KMS-11 (cell line): ENCODE data around the gene TRIM9.

Source experiments
- H2AFZ ChIP-seq: fragments of 200-600 bp; sonication (generic); 2 replicates; pipeline ENCODE4 v1.6.1; 2016; ENCODE audit warnings: antibody characterized with exemption, mixed run types, low read depth
- H3K27ac ChIP-seq: fragments of 200-600 bp; sonication (generic); 2 replicates; pipeline ENCODE4 v1.6.1; 2016; ENCODE audit warnings: mild to moderate bottlenecking, mixed run types
- H3K27me3 ChIP-seq: fragments of 200-600 bp; sonication (generic); 2 replicates; pipeline ENCODE4 v1.6.1; 2017; ENCODE audit warnings: mild to moderate bottlenecking, low read depth, mixed run types, moderate library complexity; ENCODE audit not compliant: insufficient read depth
- H3K36me3 ChIP-seq: fragments of 200-600 bp; sonication (generic); 2 replicates; pipeline ENCODE4 v1.6.1; 2017; ENCODE audit warnings: mild to moderate bottlenecking, mixed run types; ENCODE audit not compliant: insufficient read depth
- H3K4me1 ChIP-seq: fragments of 200-600 bp; sonication (generic); 2 replicates; pipeline ENCODE4 v1.6.1; 2016; ENCODE audit warnings: mild to moderate bottlenecking, low read depth, mixed run types; ENCODE audit not compliant: poor library complexity, severe bottlenecking
- H3K4me2 ChIP-seq: fragments of 200-600 bp; sonication (generic); 2 replicates; pipeline ENCODE4 v1.7.0; 2016; ENCODE audit warnings: mild to moderate bottlenecking, mixed run types
- H3K4me3 ChIP-seq: fragments of 200-600 bp; sonication (generic); IDR thresholded peaks from 2 replicates; pipeline ENCODE4 v1.6.1; 2017; ENCODE audit warnings: low read depth, low read length, mixed read lengths; ENCODE audit not compliant: insufficient read depth
- H3K79me2 ChIP-seq: fragments of 200-600 bp; sonication (generic); 2 replicates; pipeline ENCODE4 v1.6.1; 2016; ENCODE audit warnings: low read depth, mixed run types; ENCODE audit not compliant: insufficient read depth
- H3K9ac ChIP-seq: fragments of 200-600 bp; sonication (generic); 2 replicates; pipeline ENCODE4 v1.6.1; 2016; ENCODE audit warnings: mild to moderate bottlenecking, mixed run types
- H4K20me1 ChIP-seq: fragments of 200-600 bp; sonication (generic); 2 replicates; pipeline ENCODE4 v1.6.1; 2016; ENCODE audit warnings: mild to moderate bottlenecking, mixed run types; ENCODE audit not compliant: insufficient read depth
- CTCF ChIP-seq: fragments of 200-600 bp; sonication (generic); conservative IDR thresholded peaks from 2 replicates; pipeline ENCODE4 v1.6.1; 2017; ENCODE audit warnings: low read depth, mild to moderate bottlenecking, antibody characterized with exemption, low read length, moderate library complexity, mixed read lengths

The TRIM9 gene

GRCh38 chr14:51080645-51081044 lies 14.3 kb downstream of the TRIM9 start:
- Histone ChIP-seq H3K27ac (no peak overlapping the region), H3K36me3 (no peaks in the 10 kb centered on the region), H3K79me2 (no peaks in the 10 kb centered on the region), H3K27me3 (no peaks in the 10 kb centered on the region), H3K4me2 (no peak overlapping the region), H3K9ac (no peak overlapping the region), H4K20me1 (no peaks in the 10 kb centered on the region), H3K4me3 (no peak overlapping the region), H2AFZ (no peak overlapping the region), H3K4me1 (no peaks in the 10 kb centered on the region)
- TF ChIP-seq CTCF: no peak

- no peaks in the 10 kb centered on the region for H4K20me1 ChIP-seq
- no peaks in the 10 kb centered on the region for H3K36me3 ChIP-seq
- no peak overlapping the region for H2AFZ ChIP-seq
- H3K27ac ChIP-seq: no peak overlapping the region
- H3K79me2 ChIP-seq: no peaks in the 10 kb centered on the region
- TF ChIP-seq CTCF: no peak
- H3K4me3 ChIP-seq: no peak overlapping the region
- H3K27me3 ChIP-seq: no peaks in the 10 kb centered on the region
- H3K4me2 ChIP-seq: no peak overlapping the region
- no peaks in the 10 kb centered on the region for H3K4me1 ChIP-seq
- H3K9ac ChIP-seq: no peak overlapping the region
Measured at GRCh38 chr14:51079489-51079888, 15.4 kb downstream of the TRIM9 start.

GRCh38 chr14:51079085-51079484 lies 15.8 kb downstream of the TRIM9 start:
- Histone ChIP-seq H3K4me2 (no peak overlapping the region), H3K27me3 (no peaks in the 10 kb centered on the region), H3K79me2 (no peaks in the 10 kb centered on the region), H3K9ac (no peak overlapping the region), H3K4me1 (no peaks in the 10 kb centered on the region), H3K36me3 (no peaks in the 10 kb centered on the region), H3K27ac (no peak overlapping the region), H4K20me1 (no peaks in the 10 kb centered on the region), H3K4me3 (no peak overlapping the region), H2AFZ (no peak overlapping the region)
- TF ChIP-seq CTCF: no peak

- Histone ChIP-seq H3K9ac (no peak overlapping the region), H3K36me3 (no peaks in the 10 kb centered on the region), H3K4me3 (no peak overlapping the region), H3K4me2 (no peak overlapping the region), H4K20me1 (no peaks in the 10 kb centered on the region), H3K79me2 (no peaks in the 10 kb centered on the region), H2AFZ (no peak overlapping the region), H3K27me3 (no peaks in the 10 kb centered on the region), H3K4me1 (no peaks in the 10 kb centered on the region), H3K27ac (no peak overlapping the region)
- no peak for TF ChIP-seq CTCF
Measured at GRCh38 chr14:51074701-51075385, 20.1 kb downstream of the TRIM9 start.
